MCF 10A (cell line): ENCODE measurements around the gene EXO1. TPM values are rescaled to one million over a fixed set of nuclear protein-coding genes. Genes with fewer than 3 reads are reported as not detected.

Source experiments
- BruUV-seq: library from RNA; stranded (reverse); fragments of 400-500 nt; replicated peaks from 2 replicates; lab custom pipeline; 2021; lab: Mats Ljungman, UMichigan
- CTCF ChIA-PET: fragments of 300-600 bp; sonication (Branson Sonifier 250); formaldehyde crosslinking; extraction: SDS; loops from one replicate; lab custom pipeline; 2021; ENCODE audit warnings: antibody characterized with exemption, inconsistent platforms; lab: Yijun Ruan, JAX
- POLR2A ChIA-PET: fragments of 300-600, 350-650 bp; sonication (Branson Sonifier 250); formaldehyde crosslinking; extraction: SDS; loops from one replicate; lab custom pipeline; 2020; ENCODE audit warnings: antibody characterized with exemption, inconsistent platforms; lab: Yijun Ruan, JAX
- DNase-seq: peaks from one replicate; pipeline ENCODE4 v3.0.0-alpha.2; 2018; ENCODE audit not compliant: unreplicated experiment
- H3K27ac Mint-ChIP-seq: one replicate; pipeline ENCODE4 v1.8.0; 2022; ENCODE audit warnings: mild to moderate bottlenecking, low read depth, mixed read lengths; ENCODE audit not compliant: unreplicated experiment
- H3K27me3 Mint-ChIP-seq: one replicate; pipeline ENCODE4 v1.8.0; 2022; ENCODE audit warnings: mixed read lengths; ENCODE audit not compliant: insufficient read depth, unreplicated experiment
- H3K36me3 Mint-ChIP-seq: one replicate; pipeline ENCODE4 v1.8.0; 2022; ENCODE audit warnings: mild to moderate bottlenecking, moderate library complexity, mixed read lengths; ENCODE audit not compliant: insufficient read depth, unreplicated experiment
- H3K4me1 Mint-ChIP-seq: one replicate; pipeline ENCODE4 v1.8.0; 2022; ENCODE audit warnings: mixed read lengths; ENCODE audit not compliant: insufficient read depth, unreplicated experiment
- H3K4me3 Mint-ChIP-seq: one replicate; pipeline ENCODE4 v1.8.0; 2022; ENCODE audit warnings: mild to moderate bottlenecking, moderate library complexity, mixed read lengths; ENCODE audit not compliant: unreplicated experiment
- H3K9me3 Mint-ChIP-seq: one replicate; pipeline ENCODE4 v1.8.0; 2022; ENCODE audit warnings: mixed read lengths; ENCODE audit not compliant: unreplicated experiment
- CTCF ChIP-seq: fragments of 200-600 bp; IDR thresholded peaks from one replicate; pipeline ENCODE4 v1.8.0; 2022; ENCODE audit warnings: antibody characterized with exemption, mild to moderate bottlenecking; ENCODE audit not compliant: unreplicated experiment
- intact Hi-C: fragments of 100-400 bp; cut with micrococcal nuclease; formaldehyde crosslinking; loops from 2 replicates; pipeline ENCODE4 v1.14.1; 2022
- total RNA-seq: library from RNA; stranded (reverse); gene quantifications from 2 replicates; pipeline ENCODE4 v1.2.3, GENCODE V29; 2022

Gene EXO1
- total RNA-seq, 1 experiment from 2014 or later = 17.5 TPM

GRCh38 chr1:241926141-241926540 lies 78.1 kb downstream of the EXO1 start:
- DNase-seq = no peak
- ChIA-PET POLR2A (no interaction called here), CTCF (interaction anchor here (2.1 kb wide), 1 partner anchor 72 kb away, joined by 9 read pairs; the partner anchor contains the start of gene MAP1LC3C)
- Mint-ChIP-seq H3K27ac (no peak overlapping the region), H3K9me3 (no peaks in the 10 kb centered on the region), H3K4me3 (no peak overlapping the region), H3K36me3 (no peaks in the 10 kb centered on the region), H3K27me3 (no peaks in the 10 kb centered on the region), H3K4me1 (peaks cover 5% of the 10 kb centered on the region)
- BruUV-seq = no TSS peak
- intact Hi-C loops = no loop called here
- TF ChIP-seq CTCF = no peak

- Mint-ChIP-seq H3K27me3 (no peaks in the 10 kb centered on the region), H3K36me3 (no peaks in the 10 kb centered on the region), H3K4me3 (no peak overlapping the region), H3K9me3 (no peaks in the 10 kb centered on the region), H3K4me1 (peaks cover 5% of the 10 kb centered on the region), H3K27ac (no peak overlapping the region)
- TF ChIP-seq CTCF = no peak
- ChIA-PET POLR2A (no interaction called here), CTCF (interaction anchor here (0.6 kb wide), 1 partner anchor 365 kb away, joined by 3 read pairs; no protein-coding TSS in a partner anchor)
- intact Hi-C loops = no loop called here
- no TSS peak for BruUV-seq
- no peak for DNase-seq
Measured at GRCh38 chr1:241927321-241927720, 79.3 kb downstream of the EXO1 start.

- intact Hi-C loops = no loop called here
- H3K9me3 Mint-ChIP-seq = no peaks in the 10 kb centered on the region
- POLR2A ChIA-PET = no interaction called here
- H3K27me3 Mint-ChIP-seq = no peaks in the 10 kb centered on the region
- DNase-seq = no peak
- no TSS peak for BruUV-seq
- CTCF ChIA-PET = interaction anchor here (0.6 to 1.0 kb wide), 4 partner anchors 31 to 52 kb away, joined by 3 to 4 read pairs (median 3); no protein-coding TSS in a partner anchor
- no peaks in the 10 kb centered on the region for H3K36me3 Mint-ChIP-seq
- H3K4me3 Mint-ChIP-seq = no peak overlapping the region
- H3K4me1 Mint-ChIP-seq = peaks cover 6% of the 10 kb centered on the region
- no peak overlapping the region for H3K27ac Mint-ChIP-seq
- no peak for TF ChIP-seq CTCF
Measured at GRCh38 chr1:241932845-241933244, 84.8 kb downstream of the EXO1 start.

GRCh38 chr1:241934201-241934848 lies 86.3 kb downstream of the EXO1 start:
- no TSS peak for BruUV-seq
- DNase-seq = no peak

More at GRCh38 chr1:241934201-241934848, 86.3 kb downstream of the EXO1 start:
- Mint-ChIP-seq H3K27me3 (no peaks in the 10 kb centered on the region), H3K36me3 (no peaks in the 10 kb centered on the region), H3K4me3 (no peak overlapping the region), H3K9me3 (no peaks in the 10 kb centered on the region), H3K27ac (peak overlapping the region; percentile 32), H3K4me1 (peaks cover 6% of the 10 kb centered on the region)
- intact Hi-C loops = no loop called here
- CTCF ChIA-PET = interaction anchor here (0.8 to 1.2 kb wide), 4 partner anchors 10 to 1956 kb away, joined by 3 to 4 read pairs (median 3); no protein-coding TSS in a partner anchor
- POLR2A ChIA-PET = interaction anchor here (0.5 to 1.2 kb wide), 2 partner anchors 10 to 941 kb away, joined by 3 to 4 read pairs; no protein-coding TSS in a partner anchor
- no peak for TF ChIP-seq CTCF
